HG03060 (cell line): ENCODE results near the gene CTAGE15.
A peak's percentile ranks its signal among the peaks of the same experiment; 100 is the strongest.

Source experiments
- ATAC-seq: cut with Tn5 transposase; IDR thresholded peaks from one replicate; pipeline ENCODE4 v1.9.1; 2021; ENCODE audit warnings: low read depth, moderate number of reproducible peaks; ENCODE audit not compliant: unreplicated experiment

Gene CTAGE15

DNA sequence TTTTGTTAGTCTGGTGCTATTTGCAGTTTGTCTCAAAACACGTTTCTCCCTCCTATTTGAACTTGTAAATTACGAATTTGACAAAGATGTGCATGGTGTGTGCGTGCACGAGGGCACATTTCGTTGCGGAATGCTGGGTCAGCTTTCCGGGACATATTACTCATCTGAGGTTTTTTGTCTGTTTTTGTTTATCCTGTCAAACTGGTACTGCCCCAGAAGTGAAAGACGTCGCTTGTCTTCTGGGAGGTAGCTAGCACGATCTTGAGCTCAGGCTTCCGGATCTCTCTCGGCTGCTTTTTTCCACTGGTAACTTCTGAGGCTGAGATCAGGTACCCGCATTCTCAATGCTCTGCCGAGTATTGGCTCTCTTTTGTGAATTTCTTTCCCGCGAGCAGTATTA, 49.6 kb downstream of the CTAGE15 start:
- ATAC-seq: peak; percentile 27

DNA sequence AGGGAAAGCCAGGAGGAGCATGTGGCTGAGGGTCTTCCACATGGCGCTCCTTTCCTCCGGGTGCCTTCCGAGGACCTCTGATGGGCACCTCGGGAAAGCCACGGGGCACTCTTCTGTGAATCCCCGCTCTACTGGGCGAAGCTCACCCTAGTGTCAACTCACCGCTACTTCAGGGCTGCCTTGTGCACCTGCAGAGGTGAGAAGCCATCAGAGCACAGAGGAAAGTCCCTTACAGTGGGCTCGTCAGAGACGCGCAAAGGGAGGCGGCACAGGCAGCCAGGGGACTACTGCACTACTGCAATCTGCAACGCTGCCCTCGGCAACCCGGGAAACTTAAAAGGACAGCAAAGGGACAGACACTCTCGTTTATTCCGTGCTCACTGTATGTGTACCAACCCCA, 50.5 kb downstream of the CTAGE15 start:
- peak; percentile 17 for ATAC-seq
